ENCODE results near the gene TCAIM. TPM values are rescaled to one million over a fixed set of nuclear protein-coding genes. Genes with fewer than 3 reads are reported as not detected.
"Not testable (repeated sequence)": the region's sequence is repeated elsewhere in the genome, so short reads cannot be mapped to it uniquely, and the experiment has no call there.

TCAIM gene
- total RNA-seq, 2 donors from 2014 or later = 22.9 to 26.7 TPM

DNA sequence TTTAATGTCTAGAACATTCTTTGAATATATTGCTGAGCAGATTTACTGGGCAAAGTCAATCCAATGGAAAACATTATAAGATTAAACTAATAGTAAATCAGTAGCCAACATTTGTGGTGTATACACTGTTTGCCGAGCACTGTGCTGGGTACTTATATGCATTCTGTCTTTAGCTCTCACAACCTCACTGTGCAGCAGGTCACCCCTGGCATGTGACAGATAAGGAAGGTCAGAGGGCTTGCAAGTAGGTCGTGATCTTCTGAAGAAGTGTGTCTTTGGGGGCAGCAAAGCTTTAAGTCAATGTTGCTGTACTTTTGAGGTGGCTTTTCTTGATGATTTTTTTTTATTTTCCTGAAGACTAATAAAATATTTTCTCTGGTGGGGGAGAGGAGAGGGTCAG is 62.2 kb downstream of the TCAIM start:
- ATAC-seq = no peak
- DNase-seq = no peak
- intact Hi-C loops (cut with DNase I) = loop anchor here in 1 of 2 donors (5.0 kb wide), 1 partner anchor 43 kb away; no protein-coding TSS in a partner anchor

DNA sequence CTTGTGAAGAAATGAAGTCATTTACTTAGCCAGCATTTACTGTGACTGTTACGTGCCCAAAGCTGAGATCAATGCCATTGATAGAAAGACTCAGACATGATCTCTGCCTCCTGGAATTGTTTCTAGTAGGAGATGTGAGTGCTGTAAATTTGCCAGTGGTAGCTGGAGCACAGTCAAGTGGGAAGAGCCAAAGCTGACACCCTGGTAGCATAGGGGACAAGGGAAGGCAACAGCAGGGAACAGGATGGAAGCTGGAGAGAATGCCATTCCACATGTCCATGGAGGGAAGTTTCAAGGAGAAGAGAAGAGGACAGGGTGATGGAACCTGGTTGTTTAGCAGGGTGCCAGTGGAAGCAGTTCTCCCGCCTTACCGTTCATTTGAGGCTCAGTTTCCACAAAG is 64.0 kb downstream of the TCAIM start:
- DNase-seq (no peak), ATAC-seq (peak; percentile 62 to 67)
- intact Hi-C loops (cut with DNase I) = loop anchor here in 1 of 2 donors (5.0 kb wide), 1 partner anchor 45 kb away; no protein-coding TSS in a partner anchor

DNA sequence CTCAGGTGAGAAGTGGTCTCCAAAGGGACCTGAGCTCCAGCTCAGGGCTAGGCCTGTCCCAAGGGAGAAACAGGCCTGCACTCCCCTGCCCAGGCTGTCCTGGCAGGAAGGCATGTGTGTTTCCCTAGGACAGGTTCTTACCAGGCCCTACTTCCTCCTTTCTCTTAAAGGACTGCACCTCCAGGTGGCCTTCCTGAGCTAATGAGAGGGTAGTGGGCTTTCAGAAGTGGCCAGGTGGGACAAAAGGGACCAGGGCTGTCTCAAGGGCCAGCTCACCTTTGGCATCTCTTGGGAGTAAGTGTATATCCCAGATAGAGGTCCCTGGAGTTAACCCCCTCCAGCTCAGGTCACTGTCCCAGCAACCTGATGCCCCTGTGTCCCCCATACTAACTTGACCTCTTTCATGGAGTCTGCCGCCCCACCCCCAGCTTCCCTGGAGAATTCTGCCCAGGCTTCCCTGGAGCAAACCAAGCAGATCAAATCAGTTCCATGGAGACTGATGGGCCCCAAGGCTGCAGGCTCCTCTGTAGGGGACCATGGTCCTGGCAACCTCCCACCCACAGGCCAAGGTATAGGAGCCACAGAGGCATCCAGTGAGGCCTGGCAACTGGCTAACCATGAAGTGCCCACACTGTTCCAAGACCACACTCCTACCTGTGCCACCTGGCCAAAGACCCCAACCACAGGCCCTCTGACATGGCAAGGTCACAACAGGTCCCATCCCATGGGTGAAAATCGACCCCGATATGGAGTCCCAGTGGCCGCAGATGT is 71.3 kb downstream of the TCAIM start:
- DNase-seq (no peak), ATAC-seq (no peak)

DNA sequence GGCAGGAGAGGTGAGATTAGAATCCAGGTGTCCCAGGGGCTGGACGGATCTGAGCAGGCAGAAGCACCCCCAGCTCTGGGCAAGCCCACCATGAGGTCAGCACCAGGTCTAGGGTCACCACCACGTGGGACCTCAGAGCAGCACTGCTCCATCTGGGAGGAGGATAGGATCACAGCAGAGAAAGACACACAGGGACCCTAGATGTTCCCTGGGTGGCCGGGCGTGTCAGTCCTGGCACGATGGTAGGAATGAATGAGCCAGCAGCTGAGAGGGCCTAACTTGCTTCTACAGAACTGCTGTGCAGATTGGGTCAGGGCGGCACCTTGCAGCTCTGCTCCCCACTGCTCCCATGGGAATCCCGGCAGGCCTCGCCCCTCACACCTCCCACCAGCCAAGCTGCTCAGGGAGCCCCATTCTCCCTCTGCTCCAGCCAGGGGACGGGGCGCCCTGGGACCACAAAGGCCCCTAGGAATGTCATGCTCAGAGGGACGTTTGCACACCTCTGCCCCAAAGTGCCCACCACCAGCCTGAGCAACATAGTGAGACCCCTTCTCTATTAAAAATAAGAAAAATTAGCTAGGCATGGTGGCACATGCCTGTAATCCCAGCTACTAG is 72.6 kb downstream of the TCAIM start:
- intact Hi-C loops (cut with DNase I) = no loop called here
- ATAC-seq = peak in 1 of 2 donors; percentile 12

More for the DNA sequence above, 71.3 kb downstream of the TCAIM start:
- intact Hi-C loops (cut with DNase I) = no loop called here

DNA sequence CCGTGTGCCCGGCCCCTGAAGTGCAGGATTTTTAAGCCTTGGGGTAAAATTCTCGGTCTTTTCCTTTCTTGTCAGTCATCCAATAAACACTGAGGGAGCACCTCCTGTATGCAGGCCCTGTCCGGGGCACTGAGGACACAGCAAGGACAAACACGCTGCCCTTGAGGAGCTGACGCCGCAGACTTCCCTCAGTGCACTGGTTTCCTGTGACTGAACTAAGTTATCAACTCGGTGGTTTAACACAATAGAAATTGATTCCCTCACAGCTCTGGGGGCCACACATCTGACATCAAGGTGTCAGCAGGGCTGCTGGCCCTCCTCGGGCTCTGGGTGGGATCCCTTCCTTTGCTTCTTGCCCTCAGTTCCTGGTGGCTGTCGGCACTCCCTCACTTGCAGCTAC is 73.8 kb downstream of the TCAIM start:
- DNase-seq = no peak
- no peak for ATAC-seq
- intact Hi-C loops (cut with DNase I) = no loop called here

More for the DNA sequence above, 72.6 kb downstream of the TCAIM start:
- DNase-seq = no peak

DNA sequence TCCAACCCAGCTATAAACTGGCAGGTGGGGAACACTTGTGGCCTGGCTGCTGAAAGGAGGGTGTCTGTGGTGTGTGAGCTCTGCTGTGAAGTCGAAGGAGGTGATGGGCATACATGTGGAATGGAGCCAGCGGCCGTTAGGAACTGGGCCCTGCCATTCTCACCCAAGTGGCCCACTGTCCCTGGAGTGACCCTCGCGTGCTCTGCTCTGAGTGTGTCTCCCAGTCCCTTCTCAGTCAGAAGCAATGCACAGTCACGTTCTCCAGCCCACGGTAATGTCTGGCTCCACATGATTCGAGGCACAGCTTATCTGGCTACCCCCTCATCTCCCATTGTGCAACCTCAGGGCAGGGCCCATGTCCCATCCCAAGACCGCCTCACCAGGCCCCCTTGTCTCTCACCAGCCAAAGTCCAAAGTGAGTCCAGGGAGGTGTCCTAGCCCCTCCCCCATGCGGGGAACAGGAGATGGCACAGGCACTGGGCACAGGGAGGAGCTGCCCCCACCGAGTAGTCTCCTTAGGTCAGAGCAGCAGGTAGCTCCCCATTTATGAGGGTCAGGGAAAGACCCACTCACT is 76.0 kb downstream of the TCAIM start:
- intact Hi-C loops (cut with DNase I) = no loop called here
- ATAC-seq = no peak

DNA sequence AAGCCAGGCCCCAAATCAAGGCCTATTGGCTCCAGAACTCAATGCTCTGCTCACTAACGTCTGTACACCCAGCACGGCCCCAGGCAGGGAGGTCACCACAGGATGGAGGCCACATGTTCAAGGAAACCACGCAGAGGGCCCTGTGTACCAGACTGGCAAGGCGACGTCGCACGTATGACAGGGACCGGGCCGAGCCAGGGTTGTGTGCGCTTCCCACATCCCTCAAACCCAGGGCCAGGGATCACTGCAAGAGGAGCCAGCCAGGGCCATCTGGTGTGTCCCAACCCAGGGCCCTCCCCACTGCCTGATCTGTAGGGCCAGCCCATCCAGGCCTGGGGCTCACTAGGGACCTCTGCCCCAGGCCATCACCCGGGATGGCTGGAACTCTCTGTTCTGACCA is 76.9 kb downstream of the TCAIM start:
- intact Hi-C loops (cut with DNase I) = no loop called here
- ATAC-seq = no peak
- DNase-seq = no peak

More for the DNA sequence above, 76.0 kb downstream of the TCAIM start:
- DNase-seq = no peak

DNA sequence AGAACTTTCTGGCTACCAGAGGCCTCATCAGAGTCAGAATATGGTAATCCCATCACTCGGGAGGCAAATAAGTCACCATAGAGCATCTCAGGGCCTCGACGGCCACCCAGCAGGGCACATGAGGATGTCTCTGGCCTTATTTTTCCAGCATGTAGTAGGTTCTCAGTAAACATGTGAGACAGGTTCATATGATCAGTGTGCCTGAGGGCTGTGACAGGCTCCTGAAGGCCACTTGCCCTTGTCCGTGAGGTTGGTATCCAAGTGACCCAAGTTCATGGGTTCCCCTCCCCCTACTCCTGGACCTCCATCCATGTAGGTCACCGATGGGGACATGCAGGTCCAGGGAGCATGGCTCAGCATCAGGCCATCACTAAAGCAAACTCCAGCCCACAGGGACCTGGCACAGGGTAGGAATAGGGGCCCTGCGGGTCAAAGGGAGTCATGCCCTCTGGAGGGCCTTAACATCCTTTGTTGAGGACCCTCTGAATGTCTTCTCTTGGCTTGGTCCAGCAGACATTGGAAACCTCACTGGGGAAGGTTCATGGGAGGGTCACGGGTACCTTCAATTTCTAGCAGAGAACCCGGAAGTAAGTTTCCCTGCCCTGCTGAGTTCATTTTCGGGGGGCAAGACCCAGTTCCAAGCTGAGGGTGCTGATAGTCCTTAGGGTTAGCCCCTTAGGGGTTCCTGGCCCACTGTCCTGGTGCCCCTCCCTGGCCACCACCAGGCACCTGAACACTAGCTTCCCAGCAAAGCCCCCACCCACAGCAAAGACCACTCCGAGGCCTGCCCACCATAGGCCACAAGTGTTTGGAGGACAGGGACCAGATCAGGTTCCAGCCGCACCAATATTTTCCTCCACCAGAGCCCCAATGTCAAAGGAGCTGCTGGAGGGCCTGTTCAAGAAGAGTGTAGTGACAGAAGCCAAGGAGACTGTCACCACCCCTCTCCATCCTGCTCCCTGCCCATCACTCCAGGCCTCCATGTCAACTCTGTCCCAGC is 77.8 kb downstream of the TCAIM start:
- ATAC-seq (no peak), DNase-seq (no peak)
- intact Hi-C loops (cut with DNase I) = no loop called here

DNA sequence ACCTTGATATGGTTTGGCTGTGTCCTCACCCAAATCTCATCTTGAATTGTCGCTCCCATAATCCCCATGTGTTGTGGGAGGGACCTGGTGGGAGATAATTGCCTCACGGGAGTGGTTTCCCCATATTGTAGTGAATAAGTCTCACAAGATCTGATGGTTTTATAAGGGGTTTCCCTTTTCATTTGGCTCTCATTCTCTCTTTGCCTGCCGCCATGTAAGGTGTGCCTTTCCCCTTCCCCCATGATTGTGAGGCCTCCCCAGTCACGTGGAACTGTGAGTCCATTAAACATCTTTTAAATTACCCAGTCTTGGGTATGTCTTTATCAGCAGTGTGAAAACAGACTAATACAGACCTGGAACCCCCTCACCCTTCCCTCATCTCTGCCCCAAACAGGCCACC is 79.6 kb downstream of the TCAIM start:
- ATAC-seq; DNase-seq; intact Hi-C loops (cut with DNase I): not testable (repeated sequence)

DNA sequence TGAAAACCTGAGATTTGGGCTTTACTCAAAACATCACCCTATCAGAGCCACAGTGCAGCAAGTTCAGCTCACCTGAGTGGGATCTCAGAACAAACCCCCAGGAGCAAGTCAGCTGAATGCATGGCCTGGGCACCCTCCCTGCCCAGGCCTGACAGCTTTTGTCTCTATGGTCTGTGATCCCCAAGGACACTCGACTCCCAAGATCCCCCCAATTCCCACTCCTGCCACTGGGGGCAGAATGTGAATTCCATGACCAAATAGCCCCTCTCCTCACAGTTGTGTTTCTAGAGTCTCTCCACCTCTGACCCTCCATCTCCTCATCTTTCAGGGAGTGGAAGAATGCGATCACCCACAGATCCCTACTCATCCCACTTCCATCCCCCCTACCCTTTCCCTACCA is 80.0 kb downstream of the TCAIM start:
- ATAC-seq (no peak), DNase-seq (no peak)
- intact Hi-C loops (cut with DNase I) = no loop called here

DNA sequence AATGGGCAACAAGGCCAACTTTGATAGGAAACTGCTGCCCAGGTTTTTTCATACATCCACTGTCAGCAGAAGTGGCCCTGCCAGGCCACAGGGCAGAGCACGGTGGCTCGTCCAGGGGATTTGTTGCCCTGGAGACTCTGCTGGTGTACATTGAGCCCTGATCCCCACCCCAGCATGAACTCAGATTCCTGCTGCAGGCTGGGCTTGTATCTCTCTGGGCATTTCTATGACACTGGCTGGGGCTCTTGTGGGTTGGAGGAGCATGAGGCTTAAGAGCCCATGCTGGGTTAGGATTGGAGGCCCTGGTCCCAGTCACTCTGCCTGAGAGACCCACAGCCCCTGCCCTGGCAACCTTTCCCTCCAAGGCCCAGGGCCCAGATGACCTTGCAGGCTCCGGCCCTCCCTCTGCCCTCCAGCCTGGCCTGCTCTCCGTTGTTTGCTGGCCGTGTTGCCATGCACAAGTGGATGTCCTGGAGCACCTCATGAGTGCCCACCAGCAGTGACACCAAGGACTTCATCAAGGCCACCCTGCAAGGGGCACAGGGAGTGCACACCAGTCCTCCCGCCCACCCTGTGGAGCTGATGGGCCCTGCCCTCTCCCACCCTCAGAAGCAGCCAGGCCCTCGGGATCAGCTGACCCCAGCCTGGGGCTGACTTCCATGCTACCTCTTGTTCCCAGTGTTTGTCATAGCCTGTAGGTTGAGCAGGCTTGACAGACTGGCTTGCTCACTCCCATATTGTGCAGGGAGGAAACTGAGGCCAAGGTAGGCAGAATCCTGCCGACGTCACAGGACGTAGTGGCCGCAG is 80.8 kb downstream of the TCAIM start:
- DNase-seq (no peak), ATAC-seq (no peak)
- intact Hi-C loops (cut with DNase I) = no loop called here

DNA sequence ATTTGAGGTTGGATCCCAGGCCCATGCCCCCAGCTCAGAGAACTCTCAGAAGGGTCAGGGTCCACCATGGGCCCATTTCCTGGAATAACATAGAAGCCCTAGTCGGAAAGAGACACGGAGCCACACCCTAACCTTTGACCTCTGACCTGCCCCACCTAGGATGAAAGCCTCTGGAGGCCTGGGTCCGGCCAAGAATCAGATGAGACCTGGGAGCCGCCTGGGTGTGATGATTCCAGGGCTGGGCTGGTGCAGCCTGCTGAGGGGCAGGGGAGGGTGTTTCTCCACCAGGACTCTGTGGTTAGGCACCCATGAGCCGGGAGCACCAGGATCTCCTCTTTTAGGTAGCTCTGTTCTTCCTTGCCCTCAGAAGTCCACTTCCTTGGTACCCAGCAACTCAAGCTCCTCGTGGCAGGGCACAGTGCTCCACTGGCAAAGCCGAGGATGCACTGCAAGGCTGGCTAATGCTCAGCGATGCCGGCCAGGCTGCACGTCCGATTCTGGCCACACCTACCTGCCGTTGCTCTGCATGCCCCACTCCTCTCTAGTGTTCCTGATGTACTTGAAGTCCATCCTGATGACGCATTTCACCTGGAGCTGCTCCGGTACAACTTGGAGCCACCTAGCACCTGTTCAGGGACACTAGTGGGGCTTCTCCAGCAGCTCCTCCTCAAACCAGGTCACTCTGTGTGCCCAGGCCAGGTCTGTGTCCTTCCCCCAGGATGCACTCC is 81.5 kb downstream of the TCAIM start:
- intact Hi-C loops (cut with DNase I) = no loop called here
- DNase-seq (no peak), ATAC-seq (no peak)

DNA sequence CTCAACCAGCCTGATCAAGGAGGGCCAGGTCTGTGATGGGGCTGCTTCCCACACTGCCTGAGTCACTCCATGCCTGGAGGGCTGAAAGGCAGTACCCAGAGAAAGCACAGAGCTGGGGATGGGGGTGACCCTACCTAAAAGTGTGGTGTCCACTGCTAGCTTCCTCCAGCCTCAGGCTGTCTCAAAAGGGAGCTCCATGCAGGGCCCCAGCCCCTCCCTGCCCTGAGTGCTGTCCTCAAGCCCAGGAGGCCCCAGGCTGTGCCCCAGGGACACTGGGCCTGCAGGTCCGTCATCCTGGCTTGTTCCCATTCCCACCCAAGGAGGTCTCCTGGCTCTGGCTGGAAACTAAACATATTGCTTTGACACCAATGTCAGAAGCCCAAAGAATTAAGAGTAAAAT is 82.1 kb downstream of the TCAIM start:
- DNase-seq (no peak), ATAC-seq (no peak)
- intact Hi-C loops (cut with DNase I) = no loop called here

DNA sequence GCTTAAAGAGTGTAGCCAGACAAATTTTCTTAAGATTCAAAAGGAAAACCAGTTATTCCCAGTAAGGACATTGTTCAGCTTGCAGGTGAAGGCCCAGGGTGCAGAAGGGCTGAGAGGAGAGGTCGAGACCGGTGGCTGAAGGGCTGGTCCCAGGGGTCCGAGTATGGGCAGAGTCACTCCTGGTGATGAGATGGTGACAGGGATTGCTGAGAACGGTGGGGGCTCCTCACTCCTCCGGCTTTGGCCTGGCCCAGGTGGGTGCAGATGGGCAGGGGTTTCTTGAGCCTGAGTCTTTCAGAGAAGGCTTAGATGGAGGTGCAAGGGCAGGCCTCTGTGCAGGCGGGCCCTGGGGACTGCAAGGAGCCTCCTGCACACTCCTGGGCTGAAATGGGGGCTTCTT is 82.7 kb downstream of the TCAIM start:
- intact Hi-C loops (cut with DNase I) = no loop called here
- DNase-seq (no peak), ATAC-seq (no peak)

DNA sequence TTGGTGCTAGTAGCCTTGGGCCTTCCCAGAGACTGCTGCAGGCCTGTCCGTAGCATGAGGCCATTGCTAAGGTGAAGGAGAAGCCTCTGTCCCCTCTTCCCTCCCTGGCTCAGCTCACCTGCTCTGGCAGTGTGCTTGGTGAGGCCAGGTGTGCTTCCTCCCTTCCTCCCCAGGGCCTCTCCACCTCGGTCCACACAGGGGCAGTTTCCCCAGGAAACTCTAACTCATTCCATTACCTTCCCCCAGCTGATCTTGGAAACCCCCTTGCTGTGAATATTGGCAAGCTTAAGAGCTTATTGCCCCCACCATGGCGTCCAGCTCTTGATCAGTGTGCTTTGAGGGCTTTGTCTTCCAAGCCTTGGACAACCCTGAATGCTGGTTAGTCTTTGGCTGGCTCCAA is 86.2 kb downstream of the TCAIM start:
- no peak for DNase-seq
- no peak for ATAC-seq
- intact Hi-C loops (cut with DNase I) = no loop called here

DNA sequence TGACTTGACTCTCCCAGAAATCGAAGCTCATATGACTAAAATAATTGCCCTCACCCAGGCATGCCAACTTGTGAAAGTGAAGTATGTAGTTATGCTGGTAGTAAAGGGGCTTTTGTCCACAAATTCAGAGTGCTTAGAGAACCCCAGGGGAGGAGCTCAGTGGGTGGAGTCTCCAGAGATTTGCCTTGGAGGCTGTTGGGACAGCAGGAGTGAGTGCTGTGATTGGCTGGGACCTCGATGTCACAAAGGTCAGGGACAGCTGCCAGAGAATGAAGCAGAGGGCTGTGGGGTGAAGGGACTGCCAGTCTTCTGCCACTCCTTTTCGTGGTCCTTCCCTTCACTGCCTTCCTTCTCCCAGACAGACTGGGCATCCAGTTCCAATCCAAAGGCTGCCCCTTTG is 89.1 kb downstream of the TCAIM start:
- peak in 1 of 2 donors; percentile 25 for ATAC-seq
- intact Hi-C loops (cut with DNase I) = no loop called here
- DNase-seq = no peak

DNA sequence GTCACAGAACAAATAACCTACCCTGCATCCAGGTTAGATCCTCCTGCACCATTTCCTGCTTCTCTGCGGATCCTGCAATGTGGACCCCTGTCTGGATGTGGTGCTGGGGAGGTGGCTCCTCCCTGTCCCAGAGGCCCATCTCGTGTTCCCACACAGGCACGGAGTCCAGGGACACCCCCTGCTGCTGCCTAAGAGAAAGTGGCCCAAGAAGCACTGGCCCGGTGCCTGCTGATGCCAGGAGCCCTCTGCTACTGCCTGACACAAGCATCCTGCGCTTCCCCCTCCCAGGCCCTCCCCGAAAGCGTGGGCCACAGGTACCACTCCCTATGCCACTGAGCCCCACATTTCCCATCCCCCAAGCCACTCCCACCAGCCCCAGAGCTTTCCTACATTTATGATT is 90.3 kb downstream of the TCAIM start:
- intact Hi-C loops (cut with DNase I) = no loop called here
- ATAC-seq = no peak
- DNase-seq = no peak

DNA sequence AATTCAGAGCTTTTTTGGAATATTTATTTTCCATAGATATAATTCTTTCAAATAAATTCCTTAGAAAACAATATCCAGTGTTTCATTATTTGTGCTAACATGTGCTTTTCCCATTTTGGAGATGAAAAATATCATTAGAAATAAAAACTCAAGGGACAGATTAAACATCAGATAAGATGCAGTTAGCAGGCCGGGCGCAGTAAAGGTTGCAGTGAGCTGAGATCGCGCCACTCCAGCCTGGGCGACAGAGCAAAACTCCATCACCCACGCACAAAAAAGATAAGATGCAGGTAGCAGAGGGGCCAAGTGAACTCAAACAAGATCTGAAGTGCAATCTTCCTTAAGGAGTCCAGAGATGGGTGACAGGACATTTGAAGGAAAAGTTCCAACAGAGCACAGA is 90.9 kb downstream of the TCAIM start:
- no peak for DNase-seq
- intact Hi-C loops (cut with DNase I) = no loop called here
- ATAC-seq = no peak

Measured in left cardiac atrium (tissue), 4 donors.